GM21360 (cell line): ENCODE measurements around the gene RTN4RL1.
A peak's percentile ranks its signal among the peaks of the same experiment; 100 is the strongest.

Source experiments
- ATAC-seq: cut with Tn5 transposase; IDR thresholded peaks from one replicate; pipeline ENCODE4 v1.9.1; 2021; ENCODE audit warnings: mild to moderate bottlenecking, moderate library complexity; ENCODE audit not compliant: unreplicated experiment

RTN4RL1 gene

GRCh38 chr17:2059547-2060384 lies 34.6 kb upstream of the RTN4RL1 start:
- ATAC-seq, result no peak

- ATAC-seq, result no peak
Measured at GRCh38 chr17:2058586-2059546, 33.7 kb upstream of the RTN4RL1 start.

- no peak for ATAC-seq
Measured at GRCh38 chr17:2057760-2058585, 32.8 kb upstream of the RTN4RL1 start.

- ATAC-seq, result no peak
Measured at GRCh38 chr17:2057175-2057759, 32.1 kb upstream of the RTN4RL1 start.

- no peak for ATAC-seq
Measured at GRCh38 chr17:2056206-2057174, 31.4 kb upstream of the RTN4RL1 start.

- ATAC-seq, result no peak
Measured at GRCh38 chr17:2055292-2056205, 30.4 kb upstream of the RTN4RL1 start.

- peak; percentile 26 for ATAC-seq
Measured at GRCh38 chr17:2054512-2055291, 29.6 kb upstream of the RTN4RL1 start, which contains the start of gene HIC1. Gene HIC1 (plus strand): TSS chr17:2055103. CDS start chr17:2056691, 1,588 bp downstream.

- ATAC-seq, result no peak
Measured at GRCh38 chr17:2054262-2054511, 29.1 kb upstream of the RTN4RL1 start.

GRCh38 chr17:2053380-2054261 lies 28.5 kb upstream of the RTN4RL1 start:
- no peak for ATAC-seq

GRCh38 chr17:2051933-2052559 lies 26.9 kb upstream of the RTN4RL1 start:
- no peak for ATAC-seq

GRCh38 chr17:2051061-2051932 lies 26.2 kb upstream of the RTN4RL1 start:
- no peak for ATAC-seq

- no peak for ATAC-seq
Measured at GRCh38 chr17:2050300-2051060, 25.3 kb upstream of the RTN4RL1 start.

GRCh38 chr17:2049333-2050299 lies 24.5 kb upstream of the RTN4RL1 start:
- ATAC-seq, result peak; percentile 51
